Breast epithelium (tissue), 4 donors: Measurements from ENCODE around the gene CFAP97D2. TPM values are rescaled to one million over a fixed set of nuclear protein-coding genes. Genes with fewer than 3 reads are reported as not detected.
"Not testable (repeated sequence)": the region's sequence is repeated elsewhere in the genome, so short reads cannot be mapped to it uniquely, and the experiment has no call there.

Source experiments
- DNase-seq, 2 donors: peaks; one replicate each; pipeline ENCODE4 v3.0.0-alpha.2; 2019; ENCODE audit warnings: low spot score in 2 of 2
- H3K27ac ChIP-seq, 2 donors: fragments of 200-600 bp; sonication (generic) in 1 of 2; one replicate each; pipeline ENCODE4 v1.5.1; 2016 to 2019; ENCODE audit warnings: mild to moderate bottlenecking in 1 of 2
- H3K27me3 ChIP-seq, 2 donors: fragments of 200-600 bp; sonication (generic) in 1 of 2; one replicate each; pipeline versions ENCODE4 v1.5.1 to v1.6.0; 2017 to 2019; ENCODE audit warnings: control low read depth in 1 of 2, mild to moderate bottlenecking in 1 of 2
- H3K36me3 ChIP-seq: fragments of 200-600 bp; one replicate; pipeline ENCODE4 v1.5.1; 2019
- H3K4me1 ChIP-seq, 2 donors: fragments of 200-600 bp; sonication (generic); one replicate each; pipeline ENCODE4 v1.5.1; 2016 to 2019; ENCODE audit warnings: control low read depth in 1 of 2
- H3K4me3 ChIP-seq, 3 donors: fragments of 200-600 bp; sonication (generic); 1 replicate in 2 of 3; 2 replicates in 1 of 3; pipeline ENCODE4 v1.5.1; 2016 to 2019; ENCODE audit warnings: mild to moderate bottlenecking in 3 of 3, moderate library complexity in 2 of 3
- H3K9me3 ChIP-seq, 2 donors: fragments of 200-600 bp; sonication (generic) in 1 of 2; one replicate each; pipeline ENCODE4 v1.5.1; 2016 to 2019; ENCODE audit warnings: control low read depth in 1 of 2
- CTCF ChIP-seq, 3 donors: fragments of 450-650 bp; IDR thresholded peaks; one replicate each; pipeline ENCODE4 v1.5.1; 2016 to 2017; ENCODE audit warnings: antibody characterized with exemption in 3 of 3, mild to moderate bottlenecking in 3 of 3, moderate library complexity in 3 of 3
- POLR2A ChIP-seq: fragments of 450-650 bp; IDR thresholded peaks from one replicate; pipeline ENCODE4 v1.6.1; 2016; ENCODE audit warnings: antibody characterized with exemption, mild to moderate bottlenecking, moderate library complexity
- POLR2AphosphoS5 ChIP-seq, 3 donors: sonication (generic); formaldehyde crosslinking; IDR thresholded peaks; one replicate each; pipeline ENCODE4 v1.6.1; 2017; ENCODE audit warnings: antibody characterized with exemption in 3 of 3
- intact Hi-C: fragments of 100-400 bp; cut with DNase I; formaldehyde crosslinking; loops from one replicate; pipeline ENCODE4 v1.15.1; 2023; ENCODE audit warnings: low total_unique reads
- total RNA-seq, 3 donors: library from RNA; depleted of rRNA; stranded (reverse); fragments of >200 nt; gene quantifications; one replicate each; pipeline ENCODE4 v1.1.0, GENCODE V29; 2016

CFAP97D2 gene
- total RNA-seq, 3 donors from 2014 or later: not detected

GRCh38 chr13:114244637-114245036, 65.6 kb downstream of the CFAP97D2 start:
- Histone ChIP-seq H3K27ac (no peak overlapping the region), H3K4me3 (no peak overlapping the region)
- no peak for DNase-seq

GRCh38 chr13:114248011-114248410, 69.0 kb downstream of the CFAP97D2 start:
- no peak overlapping the region for H3K27ac ChIP-seq
- no peak overlapping the region for H3K4me3 ChIP-seq
- H3K4me1 ChIP-seq: no peaks in the 10 kb centered on the region
- intact Hi-C loops: no loop called here
- DNase-seq: no peak
- H3K27me3 ChIP-seq: no peaks in the 10 kb centered on the region
- TF ChIP-seq CTCF (IDR thresholded peaks at IDR 0.05) (no peak), POLR2AphosphoS5 (IDR thresholded peaks at IDR 0.05) (no peak), POLR2A (no peak)
- no peaks in the 10 kb centered on the region for H3K9me3 ChIP-seq
- H3K36me3 ChIP-seq: peaks cover 16% of the 10 kb centered on the region

More at GRCh38 chr13:114244637-114245036, 65.6 kb downstream of the CFAP97D2 start:
- no peaks in the 10 kb centered on the region for H3K27me3 ChIP-seq
- TF ChIP-seq CTCF (IDR thresholded peaks at IDR 0.05): no peak
- TF ChIP-seq POLR2AphosphoS5 (IDR thresholded peaks at IDR 0.05): no peak
- TF ChIP-seq POLR2A: no peak
- intact Hi-C loops: no loop called here
- H3K4me1 ChIP-seq: no peaks in the 10 kb centered on the region
- H3K36me3 ChIP-seq: peaks cover 21% of the 10 kb centered on the region
- no peaks in the 10 kb centered on the region for H3K9me3 ChIP-seq

GRCh38 chr13:114249077-114249476, 70.0 kb downstream of the CFAP97D2 start:
- H3K4me1 ChIP-seq: no peaks in the 10 kb centered on the region
- no peaks in the 10 kb centered on the region for H3K27me3 ChIP-seq
- H3K9me3 ChIP-seq: no peaks in the 10 kb centered on the region
- DNase-seq: no peak
- no peak overlapping the region for H3K27ac ChIP-seq
- intact Hi-C loops: no loop called here
- no peak for TF ChIP-seq CTCF (IDR thresholded peaks at IDR 0.05)
- no peak for TF ChIP-seq POLR2A
- H3K4me3 ChIP-seq: no peak overlapping the region
- peaks cover 15% of the 10 kb centered on the region for H3K36me3 ChIP-seq

- H3K27ac ChIP-seq, H3K27me3 ChIP-seq, H3K4me1 ChIP-seq, DNase-seq, H3K36me3 ChIP-seq, H3K9me3 ChIP-seq, H3K4me3 ChIP-seq, intact Hi-C loops: not testable (repeated sequence)
Observed at GRCh38 chr13:114251639-114252440, 72.8 kb downstream of the CFAP97D2 start.

- Histone ChIP-seq H3K27ac (no peak overlapping the region), H3K4me1 (no peaks in the 10 kb centered on the region), H3K4me3 (no peak overlapping the region), H3K36me3 (peaks cover 9% of the 10 kb centered on the region), H3K9me3 (no peaks in the 10 kb centered on the region), H3K27me3 (no peaks in the 10 kb centered on the region)
- no peak for DNase-seq
- intact Hi-C loops: no loop called here
- TF ChIP-seq POLR2AphosphoS5 (IDR thresholded peaks at IDR 0.05) (no peak), POLR2A (no peak), CTCF (IDR thresholded peaks at IDR 0.05) (no peak)
Observed at GRCh38 chr13:114256547-114256946, 77.5 kb downstream of the CFAP97D2 start.
